GM12892 (cell line): Measurements from ENCODE around the gene VWA8.

Source experiments
- POLR2A ChIP-seq: IDR thresholded peaks from 2 replicates; pipeline ENCODE4 v1.6.1; 2011; ENCODE audit warnings: low read depth, low read length, control low read depth
- POLR2AphosphoS5 ChIP-seq: IDR thresholded peaks from 2 replicates; pipeline ENCODE4 v1.6.1; 2011; ENCODE audit warnings: low read depth, low read length, control low read depth
- TAF1 ChIP-seq: IDR thresholded peaks from 2 replicates; pipeline ENCODE4 v1.6.1; 2011; ENCODE audit warnings: low read depth, mild to moderate bottlenecking, control low read depth, low read length, borderline replicate concordance

DNA sequence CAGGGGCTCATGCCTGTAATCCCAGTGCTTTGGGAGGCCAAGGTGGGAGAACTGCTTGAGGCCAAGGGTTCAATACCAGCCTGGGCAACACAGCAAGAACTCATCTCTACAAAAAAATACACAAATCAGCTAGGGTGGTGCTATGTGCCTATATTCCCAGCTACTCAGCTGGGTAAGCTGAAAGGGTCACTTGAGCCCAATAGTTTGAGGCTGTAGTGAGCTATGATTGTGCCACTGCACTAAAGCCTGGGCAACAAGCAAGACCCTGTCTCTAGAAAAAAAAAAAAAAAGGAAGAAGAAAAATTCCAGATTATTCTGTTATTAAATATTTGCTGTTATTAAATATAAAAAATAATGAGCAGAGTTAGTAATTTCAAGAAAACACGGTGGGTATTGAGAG lies 372.5 kb downstream of the VWA8 start:
- TF ChIP-seq TAF1 (no peak), POLR2AphosphoS5 (no peak), POLR2A (no peak)
